IPS-18c (cell line): Measurements from ENCODE around the gene FYB1.
"Not testable (repeated sequence)": the region's sequence is repeated elsewhere in the genome, so short reads cannot be mapped to it uniquely, and the experiment has no call there.

ENCODE experiments used
- H3K4me3 ChIP-seq: 2 replicates; pipeline ENCODE4 v1.7.0; 2013; ENCODE audit warnings: low read depth, mild to moderate bottlenecking, low read length, moderate library complexity; ENCODE audit not compliant: insufficient read depth
- H3K9me3 ChIP-seq: one replicate; pipeline ENCODE4 v1.6.1; 2013; ENCODE audit warnings: mild to moderate bottlenecking, low read length, moderate library complexity; ENCODE audit not compliant: control insufficient read depth, insufficient read depth

FYB1 gene

GRCh38 chr5:39219437-39219836 is at the start of gene FYB1:
Gene FYB1, minus strand, starts transcription at chr5:39219563. Its CDS starts 16,603 bp downstream, at chr5:39202960.
- Histone ChIP-seq H3K4me3 (no peak within 1 kb of the TSS), H3K9me3 (no peaks in the 10 kb centered on the region)

- Histone ChIP-seq H3K9me3 (no peaks in the 10 kb centered on the region), H3K4me3 (no peak overlapping the region)
Observed at GRCh38 chr5:39267186-39267585, 47.8 kb upstream of the FYB1 start.

GRCh38 chr5:39266442-39266841 is 47.1 kb upstream of the FYB1 start:
- Histone ChIP-seq H3K4me3 (no peak overlapping the region), H3K9me3 (no peaks in the 10 kb centered on the region)

- Histone ChIP-seq H3K9me3 (no peaks in the 10 kb centered on the region), H3K4me3 (no peak overlapping the region)
Observed at GRCh38 chr5:39264528-39264927, 45.2 kb upstream of the FYB1 start.

GRCh38 chr5:39262981-39263380 is 43.6 kb upstream of the FYB1 start:
- no peaks in the 10 kb centered on the region for H3K9me3 ChIP-seq

GRCh38 chr5:39260095-39260494 is 40.7 kb upstream of the FYB1 start:
- H3K4me3 ChIP-seq: no peak overlapping the region
- no peaks in the 10 kb centered on the region for H3K9me3 ChIP-seq

More at GRCh38 chr5:39262981-39263380, 43.6 kb upstream of the FYB1 start:
- no peak overlapping the region for H3K4me3 ChIP-seq

- Histone ChIP-seq H3K4me3 (no peak overlapping the region), H3K9me3 (no peaks in the 10 kb centered on the region)
Observed at GRCh38 chr5:39257554-39257953, 38.2 kb upstream of the FYB1 start.

- H3K4me3 ChIP-seq: no peak overlapping the region
- no peaks in the 10 kb centered on the region for H3K9me3 ChIP-seq
Observed at GRCh38 chr5:39256477-39257235, 37.3 kb upstream of the FYB1 start.

- Histone ChIP-seq H3K4me3 (no peak overlapping the region), H3K9me3 (no peaks in the 10 kb centered on the region)
Observed at GRCh38 chr5:39255406-39255805, 36.0 kb upstream of the FYB1 start.

- H3K4me3 ChIP-seq: no peak overlapping the region
- H3K9me3 ChIP-seq: no peaks in the 10 kb centered on the region
Observed at GRCh38 chr5:39254671-39255070, 35.3 kb upstream of the FYB1 start.

- no peaks in the 10 kb centered on the region for H3K9me3 ChIP-seq
- H3K4me3 ChIP-seq: no peak overlapping the region
Observed at GRCh38 chr5:39253196-39253595, 33.8 kb upstream of the FYB1 start.

- Histone ChIP-seq H3K9me3 (no peaks in the 10 kb centered on the region), H3K4me3 (no peak overlapping the region)
Observed at GRCh38 chr5:39249564-39250274, 30.4 kb upstream of the FYB1 start.

- Histone ChIP-seq H3K9me3 (no peaks in the 10 kb centered on the region), H3K4me3 (no peak overlapping the region)
Observed at GRCh38 chr5:39249069-39249468, 29.7 kb upstream of the FYB1 start.

GRCh38 chr5:39240750-39241149 is 21.4 kb upstream of the FYB1 start:
- H3K9me3 ChIP-seq: no peaks in the 10 kb centered on the region

GRCh38 chr5:39238366-39239105 is 19.2 kb upstream of the FYB1 start:
- Histone ChIP-seq H3K4me3 (no peak overlapping the region), H3K9me3 (no peaks in the 10 kb centered on the region)

More at GRCh38 chr5:39240750-39241149, 21.4 kb upstream of the FYB1 start:
- no peak overlapping the region for H3K4me3 ChIP-seq

GRCh38 chr5:39236718-39237117 is 17.4 kb upstream of the FYB1 start:
- H3K9me3 ChIP-seq: no peaks in the 10 kb centered on the region
- H3K4me3 ChIP-seq: no peak overlapping the region

- Histone ChIP-seq H3K4me3 (no peak overlapping the region), H3K9me3 (no peaks in the 10 kb centered on the region)
Observed at GRCh38 chr5:39235648-39236047, 16.3 kb upstream of the FYB1 start.

- H3K9me3 ChIP-seq, H3K4me3 ChIP-seq: not testable (repeated sequence)
Observed at GRCh38 chr5:39234494-39234893, 15.1 kb upstream of the FYB1 start.
